Endothelial cell of umbilical vein (primary cell): ENCODE measurements around the gene EIF3I. TPM values are rescaled to one million over a fixed set of nuclear protein-coding genes. Genes with fewer than 3 reads are reported as not detected.

ENCODE experiments used
- BruUV-seq: library from RNA; stranded (reverse); fragments of 400-500 nt; replicated peaks from 2 replicates; lab custom pipeline; 2021; lab: Mats Ljungman, UMichigan
- CTCF ChIA-PET: fragments of 300-600, 350-600 bp; sonication (Branson Sonifier 250); formaldehyde crosslinking; loops from one replicate; lab custom pipeline; 2021; ENCODE audit warnings: antibody characterized with exemption, inconsistent platforms; lab: Charles Lee
- POLR2A ChIA-PET: fragments of 300-600, 350-600 bp; sonication (Branson Sonifier 250); formaldehyde crosslinking; loops from one replicate; lab custom pipeline; 2021; ENCODE audit warnings: antibody characterized with exemption, inconsistent platforms; lab: Charles Lee
- DNase-seq: peaks from one replicate; pipeline ENCODE4 v3.0.0-alpha.2; 2011; ENCODE audit warnings: low read depth, low spot score
- FAIRE-seq: peaks from 2 replicates; lab custom pipeline; 2011; peaks lifted over from hg19 to GRCh38; lab: Jason Lieb, UNC
- H2AFZ ChIP-seq: 2 replicates; pipeline ENCODE4 v1.6.0; 2012; ENCODE audit warnings: low read depth, low read length, control low read depth, inconsistent platforms
- H3K27ac ChIP-seq: 2 replicates; pipeline ENCODE4 v1.5.1; 2011; ENCODE audit warnings: low read depth, mild to moderate bottlenecking, control low read depth, low read length, moderate library complexity; ENCODE audit not compliant: insufficient read depth
- H3K27me3 ChIP-seq, 2 experiments: 2 replicates each; pipeline versions ENCODE4 v1.6.0 to v1.6.1; 2011; ENCODE audit warnings: low read length in 2 of 2, mixed read lengths in 1 of 2; ENCODE audit not compliant: control insufficient read depth in 2 of 2, insufficient read depth in 2 of 2
- H3K36me3 ChIP-seq, 2 experiments: 2 replicates in 1 of 2; 3 replicates in 1 of 2; pipeline ENCODE4 v1.5.1; 2011; ENCODE audit warnings: low read length in 2 of 2, mild to moderate bottlenecking in 1 of 2, moderate library complexity in 1 of 2; ENCODE audit not compliant: control insufficient read depth in 2 of 2, insufficient read depth in 2 of 2; ENCODE audit errors: extremely low read depth in 1 of 2
- H3K4me1 ChIP-seq: 3 replicates; pipeline ENCODE4 v1.5.1; 2011; ENCODE audit warnings: mild to moderate bottlenecking, low read length; ENCODE audit not compliant: control insufficient read depth, insufficient read depth; ENCODE audit errors: extremely low read depth
- H3K4me2 ChIP-seq: 2 replicates; pipeline ENCODE4 v1.6.1; 2011; ENCODE audit warnings: low read length, control low read depth, mixed read lengths; ENCODE audit not compliant: insufficient read depth
- H3K4me3 ChIP-seq, 3 experiments: fragments of 200-600 bp in 1 of 3; sonication (generic), shearing (Covaris generic) in 1 of 3; replicated peaks in 1 of 3; 2 replicates each; pipeline ENCODE4 v1.5.1; 2011 to 2016; ENCODE audit warnings: control low read depth in 3 of 3, low read length in 3 of 3, mild to moderate bottlenecking in 2 of 3, inconsistent platforms in 1 of 3, low read depth in 1 of 3, moderate library complexity in 1 of 3; ENCODE audit not compliant: insufficient read depth in 1 of 3
- H3K79me2 ChIP-seq: 2 replicates; pipeline ENCODE4 v1.6.0; 2012; ENCODE audit warnings: low read length, inconsistent platforms; ENCODE audit not compliant: control insufficient read depth, insufficient read depth
- H3K9ac ChIP-seq: replicated peaks from 2 replicates; pipeline ENCODE3; 2011; ENCODE audit warnings: low read length, control low read depth; ENCODE audit not compliant: insufficient read depth; ENCODE audit errors: extremely low read depth
- H3K9me1 ChIP-seq: replicated peaks from 3 replicates; pipeline ENCODE4 v1.6.0; 2011; ENCODE audit warnings: mild to moderate bottlenecking, low read length; ENCODE audit not compliant: control insufficient read depth, insufficient read depth; ENCODE audit errors: extremely low read depth
- H3K9me3 ChIP-seq: replicated peaks from 2 replicates; pipeline ENCODE4 v1.5.1; 2012; ENCODE audit warnings: low read length, inconsistent platforms; ENCODE audit not compliant: control insufficient read depth, insufficient read depth
- H4K20me1 ChIP-seq: replicated peaks from 2 replicates; pipeline ENCODE3; 2011; ENCODE audit warnings: mild to moderate bottlenecking, low read length; ENCODE audit not compliant: control insufficient read depth, insufficient read depth; ENCODE audit errors: extremely low read depth
- EZH2 ChIP-seq: IDR thresholded peaks from 2 replicates; pipeline ENCODE4 v1.6.1; 2012; ENCODE audit warnings: borderline replicate concordance, low read depth, mild to moderate bottlenecking, moderate library complexity, low read length, inconsistent platforms; ENCODE audit not compliant: severe bottlenecking
- FOS ChIP-seq: IDR thresholded peaks from 2 replicates; pipeline ENCODE4 v1.6.1; 2011; ENCODE audit warnings: mild to moderate bottlenecking, low read length, moderate library complexity, borderline replicate concordance; ENCODE audit not compliant: insufficient read depth
- GATA2 ChIP-seq: IDR thresholded peaks from 2 replicates; pipeline ENCODE4 v1.7.0; 2011; ENCODE audit warnings: low read depth, mild to moderate bottlenecking, moderate library complexity, mixed read lengths, low read length; ENCODE audit not compliant: insufficient read length, insufficient read depth
- JUN ChIP-seq: IDR thresholded peaks from 2 replicates; pipeline ENCODE4 v1.6.1; 2011; ENCODE audit warnings: borderline replicate concordance, low read depth; ENCODE audit not compliant: insufficient read length, insufficient read depth
- MYC ChIP-seq: IDR thresholded peaks from one replicate; pipeline ENCODE4 v1.6.1; 2011; ENCODE audit warnings: mild to moderate bottlenecking, low read depth, low read length
- POLR2A ChIP-seq: IDR thresholded peaks from 2 replicates; pipeline ENCODE4 v1.6.1; 2012; ENCODE audit warnings: low read depth, mild to moderate bottlenecking, control low read depth, low read length
- POLR2AphosphoS5 ChIP-seq: IDR thresholded peaks from 2 replicates; pipeline ENCODE4 v1.6.1; 2012; ENCODE audit warnings: low read depth, mild to moderate bottlenecking, control low read depth, low read length, moderate library complexity; ENCODE audit not compliant: insufficient read depth
- dilution Hi-C: fragments of 300-500 bp; cut with MboI; formaldehyde crosslinking; loops from one replicate; pipeline ENCODE4 v1.15.0; 2019; ENCODE audit warnings: low sequenced_read_pairs; ENCODE audit not compliant: extremely low pct_ligation_motif_present
- intact Hi-C: fragments of 100-400 bp; cut with micrococcal nuclease; formaldehyde crosslinking; loops from one replicate; pipeline ENCODE4 v1.10.0; 2022
- polyA plus RNA-seq, 4 experiments: library from polyadenylated mRNA; depleted of rRNA in 3 of 4; stranded (reverse) in 3 of 4; unstranded in 1 of 4; fragments of >200 nt; gene quantifications; 2 replicates each; pipeline versions ENCODE4 v1.2.1 to v1.2.3, GENCODE V29; 2011 to 2012; ENCODE audit warnings: missing spikeins in 1 of 4
- total RNA-seq: library from RNA; stranded (reverse); gene quantifications from 2 replicates; pipeline ENCODE4 v1.2.3, GENCODE V29; 2021
- TF ChIP-seq, protein P1 (sequence below): IDR thresholded peaks from 2 replicates; pipeline ENCODE4 v1.6.1; 2011; ENCODE audit not compliant: insufficient read depth, insufficient read length
- TF ChIP-seq, protein P2 (sequence below), 2 donors: IDR thresholded peaks; 1 replicate in 1 of 2; 2 replicates in 1 of 2; pipeline ENCODE4 v1.5.1; 2011; ENCODE audit warnings: low read length in 2 of 2, mild to moderate bottlenecking in 2 of 2, moderate library complexity in 2 of 2, control low read depth in 1 of 2, inconsistent platforms in 1 of 2, low read depth in 1 of 2; ENCODE audit not compliant: insufficient read depth in 1 of 2; ENCODE audit errors: extremely low read depth in 1 of 2

Gene EIF3I
- total and polyA plus RNA-seq, 2 donors (not counting 3 experiments of a cell fraction or from before 2014, with no cell fraction given), result 186 to 331 TPM

DNA sequence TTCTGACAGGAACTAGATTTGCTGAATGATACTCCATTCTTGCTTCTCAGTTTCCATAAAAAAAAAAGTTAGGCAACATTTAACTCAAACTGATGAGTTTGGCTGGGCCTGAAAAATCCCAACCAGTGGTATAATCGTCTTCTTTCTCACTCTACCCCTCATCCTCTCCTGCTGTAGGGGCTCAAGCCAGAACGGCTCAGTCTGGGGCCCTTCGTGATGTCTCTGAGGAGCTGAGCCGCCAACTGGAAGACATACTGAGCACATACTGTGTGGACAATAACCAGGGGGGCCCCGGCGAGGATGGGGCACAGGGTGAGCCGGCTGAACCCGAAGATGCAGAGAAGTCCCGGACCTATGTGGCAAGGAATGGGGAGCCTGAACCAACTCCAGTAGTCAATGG lies 41.1 kb upstream of the EIF3I start:
- dilution Hi-C loops, result no loop called here
- Histone ChIP-seq H3K27me3 (no peaks in the 10 kb centered on the region), H3K4me1 (peaks cover 22% of the 10 kb centered on the region), H3K79me2 (peaks cover 50% of the 10 kb centered on the region), H3K9me3 (no peaks in the 10 kb centered on the region), H3K27ac (peak overlapping the region; percentile 88), H3K4me3 (peak overlapping the region in 2 of 3 experiments; percentile 53 to 90), H3K4me2 (peak overlapping the region; percentile 96), H4K20me1 (no peaks in the 10 kb centered on the region), H2AFZ (no peak overlapping the region), H3K9me1 (no peaks in the 10 kb centered on the region), H3K9ac (peak overlapping the region; percentile 95), H3K36me3 (peaks cover 12 to 14% of the 10 kb centered on the region in 2 experiments)
- CTCF ChIA-PET, result interaction anchor here (1.1 to 2.3 kb wide), 2 partner anchors 35 to 73 kb away, joined by 6 to 13 read pairs; partner anchors contain the start of gene KPNA6
- DNase-seq (no peak), FAIRE-seq (no peak)
- no TSS peak for BruUV-seq
- intact Hi-C loops, result loop anchor here (2.0 kb wide), 1 partner anchor 20 kb away; the partner anchor contains the start of gene CCDC28B
- TF ChIP-seq, protein P1, sequence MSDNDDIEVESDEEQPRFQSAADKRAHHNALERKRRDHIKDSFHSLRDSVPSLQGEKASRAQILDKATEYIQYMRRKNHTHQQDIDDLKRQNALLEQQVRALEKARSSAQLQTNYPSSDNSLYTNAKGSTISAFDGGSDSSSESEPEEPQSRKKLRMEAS, result no peak
- TF ChIP-seq POLR2AphosphoS5, result no peak
- TF ChIP-seq JUN, result no peak
- no peak for TF ChIP-seq POLR2A
- TF ChIP-seq, protein P2, sequence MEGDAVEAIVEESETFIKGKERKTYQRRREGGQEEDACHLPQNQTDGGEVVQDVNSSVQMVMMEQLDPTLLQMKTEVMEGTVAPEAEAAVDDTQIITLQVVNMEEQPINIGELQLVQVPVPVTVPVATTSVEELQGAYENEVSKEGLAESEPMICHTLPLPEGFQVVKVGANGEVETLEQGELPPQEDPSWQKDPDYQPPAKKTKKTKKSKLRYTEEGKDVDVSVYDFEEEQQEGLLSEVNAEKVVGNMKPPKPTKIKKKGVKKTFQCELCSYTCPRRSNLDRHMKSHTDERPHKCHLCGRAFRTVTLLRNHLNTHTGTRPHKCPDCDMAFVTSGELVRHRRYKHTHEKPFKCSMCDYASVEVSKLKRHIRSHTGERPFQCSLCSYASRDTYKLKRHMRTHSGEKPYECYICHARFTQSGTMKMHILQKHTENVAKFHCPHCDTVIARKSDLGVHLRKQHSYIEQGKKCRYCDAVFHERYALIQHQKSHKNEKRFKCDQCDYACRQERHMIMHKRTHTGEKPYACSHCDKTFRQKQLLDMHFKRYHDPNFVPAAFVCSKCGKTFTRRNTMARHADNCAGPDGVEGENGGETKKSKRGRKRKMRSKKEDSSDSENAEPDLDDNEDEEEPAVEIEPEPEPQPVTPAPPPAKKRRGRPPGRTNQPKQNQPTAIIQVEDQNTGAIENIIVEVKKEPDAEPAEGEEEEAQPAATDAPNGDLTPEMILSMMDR (IDR thresholded peaks at IDR 0.05; ENCODE audit: extremely low read depth in 1 of 2, insufficient read depth in 1 of 2, low read depth in 1 of 2, low read length in 2 of 2), result no peak
- TF ChIP-seq EZH2, result no peak
- no peak for TF ChIP-seq FOS
- no peak for TF ChIP-seq GATA2
- TF ChIP-seq MYC, result no peak
- POLR2A ChIA-PET, result interaction anchor here (1.9 to 2.5 kb wide), 2 partner anchors 19 to 73 kb away, joined by 4 to 9 read pairs; partner anchors contain the start of genes CCDC28B and KPNA6
